ENCODE results near the gene HOOK1.

GRCh38 chr1:59846895-59847282 lies 32.1 kb downstream of the HOOK1 start:
- no peak for TF ChIP-seq GATA2 (IDR thresholded peaks at IDR 0.05; ENCODE audit: low read depth, low read length)
- no peak for TF ChIP-seq GATA3 (IDR thresholded peaks at IDR 0.05; ENCODE audit: low read depth, low read length)
